HCT116 (cell line): ENCODE results near the gene RBBP8NL. TPM values are rescaled to one million over a fixed set of nuclear protein-coding genes. Genes with fewer than 3 reads are reported as not detected.

ENCODE experiments used
- ATAC-seq: fragments of 200-7000 bp; cut with Tn5 transposase; 2 replicates; pipeline ENCODE4 v1.9.1; 2020; ENCODE audit warnings: mild to moderate bottlenecking, moderate library complexity
- BruUV-seq: library from RNA; stranded (reverse); fragments of 400-500 nt; replicated peaks from 2 replicates; lab custom pipeline; 2021; lab: Mats Ljungman, UMichigan
- CTCF ChIA-PET: fragments of 300-600 bp; sonication (Branson Sonifier 250); formaldehyde crosslinking; loops from one replicate; lab custom pipeline; 2021; ENCODE audit warnings: antibody characterized with exemption; lab: Charles Lee
- POLR2A ChIA-PET: fragments of 300-600, 350-600 bp; sonication (Branson Sonifier 250); formaldehyde crosslinking; loops from one replicate; lab custom pipeline; 2021; ENCODE audit warnings: antibody characterized with exemption; lab: Charles Lee
- RAD21 ChIA-PET, 2 experiments: fragments of 300-600 bp; sonication (Branson Sonifier 250); formaldehyde crosslinking; loops; one replicate each; lab custom pipeline; 2023; ENCODE audit warnings: low total read pairs in 2 of 2; ENCODE audit not compliant: uncharacterized antibody in 2 of 2, unreplicated experiment in 2 of 2, low non-redundant PET in 1 of 2; lab: Charles Lee
- DNase-seq: peaks from one replicate; pipeline ENCODE4 v3.0.0-alpha.2; 2010; ENCODE audit warnings: low read depth, low spot score
- H2AFZ ChIP-seq: fragments of 200-600 bp; shearing (Covaris generic), sonication (generic); 2 replicates; pipeline ENCODE4 v1.6.1; 2017; ENCODE audit warnings: low read depth, mixed run types, mixed read lengths, antibody characterized with exemption, low read length; ENCODE audit not compliant: poor library complexity, severe bottlenecking
- H3K27ac ChIP-seq: 2 replicates; pipeline ENCODE4 v1.5.1; 2012; ENCODE audit warnings: low read depth, low read length
- H3K27me3 ChIP-seq: fragments of 200-600 bp; sonication (generic); 2 replicates; pipeline ENCODE4 v1.6.1; 2016; ENCODE audit warnings: mixed run types, low read length, mixed read lengths; ENCODE audit not compliant: insufficient read depth
- H3K36me3 ChIP-seq, 2 experiments: fragments of 200-500 bp in 1 of 2; fragments of 200-600 bp in 1 of 2; sonication (Bioruptor generic) in 1 of 2; sonication (generic) in 1 of 2; 2 replicates each; pipeline versions ENCODE4 v1.5.1 to v1.6.1; 2014 to 2016; ENCODE audit warnings: low read length in 2 of 2, inconsistent platforms in 1 of 2, mixed read lengths in 1 of 2, mixed run types in 1 of 2; ENCODE audit not compliant: insufficient read depth in 2 of 2, control insufficient read depth in 1 of 2
- H3K4me1 ChIP-seq, 2 experiments: fragments of 200-600 bp in 1 of 2; sonication (generic) in 1 of 2; 2 replicates each; pipeline versions ENCODE4 v1.5.1 to v1.6.1; 2012 to 2017; ENCODE audit warnings: low read length in 2 of 2, inconsistent platforms in 1 of 2, mild to moderate bottlenecking in 1 of 2, mixed read lengths in 1 of 2, mixed run types in 1 of 2, moderate library complexity in 1 of 2; ENCODE audit not compliant: insufficient read depth in 2 of 2, control insufficient read depth in 1 of 2
- H3K4me2 ChIP-seq: fragments of 200-600 bp; sonication (generic); 2 replicates; pipeline ENCODE4 v1.6.1; 2017; ENCODE audit warnings: mixed run types, low read length, mixed read lengths
- H3K4me3 ChIP-seq, 2 experiments: fragments of 200-600 bp in 1 of 2; sonication (generic) in 1 of 2; replicated peaks in 1 of 2; 2 replicates each; pipeline ENCODE4 v1.5.1; 2011 to 2016; ENCODE audit warnings: low read length in 2 of 2, control low read depth in 1 of 2, low read depth in 1 of 2, mild to moderate bottlenecking in 1 of 2, mixed read lengths in 1 of 2, mixed run types in 1 of 2
- H3K79me2 ChIP-seq: fragments of 200-600 bp; sonication (generic); 2 replicates; pipeline ENCODE4 v1.6.1; 2017; ENCODE audit warnings: mild to moderate bottlenecking, mixed run types, low read length, moderate library complexity, mixed read lengths; ENCODE audit not compliant: insufficient read depth
- H3K9ac ChIP-seq: fragments of 200-600 bp; sonication (generic); 2 replicates; pipeline ENCODE4 v1.6.1; 2016; ENCODE audit warnings: low read length, mixed read lengths
- H3K9me2 ChIP-seq: fragments of 200-600 bp; sonication (generic), shearing (Covaris generic); 2 replicates; pipeline ENCODE4 v1.6.1; 2017; ENCODE audit warnings: mixed run types, mild to moderate bottlenecking, moderate library complexity; ENCODE audit not compliant: insufficient read depth
- H3K9me3 ChIP-seq, 2 experiments: fragments of 200-500 bp in 1 of 2; fragments of 200-600 bp in 1 of 2; sonication (Bioruptor generic) in 1 of 2; sonication (generic) in 1 of 2; 2 replicates each; pipeline ENCODE4 v1.6.1; 2014 to 2017; ENCODE audit warnings: low read length in 2 of 2, mixed read lengths in 2 of 2, inconsistent platforms in 1 of 2, low read depth in 1 of 2, mild to moderate bottlenecking in 1 of 2, mixed run types in 1 of 2, moderate library complexity in 1 of 2; ENCODE audit not compliant: control insufficient read depth in 1 of 2, insufficient read depth in 1 of 2
- H4K20me1 ChIP-seq: fragments of 200-600 bp; sonication (generic), shearing (Covaris generic); 2 replicates; pipeline ENCODE4 v1.6.1; 2017; ENCODE audit warnings: mixed run types, mild to moderate bottlenecking, moderate library complexity; ENCODE audit not compliant: insufficient read depth
- CBX3 ChIP-seq: IDR thresholded peaks from 2 replicates; pipeline ENCODE4 v1.6.1; 2012; ENCODE audit warnings: low read depth
- CEBPB ChIP-seq: IDR thresholded peaks from 2 replicates; pipeline ENCODE4 v1.6.1; 2012; ENCODE audit warnings: low read depth
- CTCF ChIP-seq, 3 experiments: fragments of 200-600 bp in 1 of 3; sonication (generic) in 1 of 3; IDR thresholded peaks in 2 of 3; conservative IDR thresholded peaks in 1 of 3; 2 replicates each; pipeline ENCODE4 v1.5.1; 2012 to 2017; ENCODE audit warnings: low read depth in 2 of 3, low read length in 2 of 3, antibody characterized with exemption in 1 of 3, borderline replicate concordance in 1 of 3, control low read depth in 1 of 3, mild to moderate bottlenecking in 1 of 3, mixed read lengths in 1 of 3, mixed run types in 1 of 3, moderate library complexity in 1 of 3; ENCODE audit not compliant: insufficient read depth in 1 of 3
- EZH2phosphoT487 ChIP-seq: fragments of 200-600 bp; IDR thresholded peaks from 2 replicates; pipeline ENCODE4 v1.6.1; 2018; ENCODE audit warnings: antibody characterized with exemption, borderline replicate concordance
- FOSL1 ChIP-seq: IDR thresholded peaks from 2 replicates; pipeline ENCODE4 v1.6.1; 2012; ENCODE audit warnings: low read depth
- JUND ChIP-seq: IDR thresholded peaks from 2 replicates; pipeline ENCODE4 v1.6.1; 2012
- POLR2AphosphoS5 ChIP-seq: IDR thresholded peaks from 2 replicates; pipeline ENCODE4 v1.6.1; 2011; ENCODE audit warnings: mild to moderate bottlenecking, low read depth, low read length, moderate library complexity
- REST ChIP-seq: IDR thresholded peaks from 2 replicates; pipeline ENCODE4 v1.6.1; 2012; ENCODE audit warnings: low read depth
- SIN3A ChIP-seq: IDR thresholded peaks from 2 replicates; pipeline ENCODE4 v1.6.1; 2012; ENCODE audit warnings: low read depth
- SP1 ChIP-seq: IDR thresholded peaks from 2 replicates; pipeline ENCODE4 v1.6.1; 2012; ENCODE audit warnings: low read depth
- YY1 ChIP-seq: IDR thresholded peaks from 2 replicates; pipeline ENCODE4 v1.6.1; 2011; ENCODE audit warnings: low read length, low read depth, moderate library complexity, mild to moderate bottlenecking; ENCODE audit not compliant: insufficient replicate concordance; ENCODE audit errors: extremely low read depth
- ZBTB33 ChIP-seq: IDR thresholded peaks from 2 replicates; pipeline ENCODE4 v1.6.1; 2011; ENCODE audit warnings: mild to moderate bottlenecking, low read length, moderate library complexity; ENCODE audit not compliant: insufficient replicate concordance; ENCODE audit errors: extremely low read depth
- ZNF274 ChIP-seq: fragments of 200-500 bp; sonication (Bioruptor generic); IDR thresholded peaks from 2 replicates; pipeline ENCODE4 v1.6.1; 2014; ENCODE audit warnings: mild to moderate bottlenecking, low read depth, low read length, inconsistent platforms
- intact Hi-C: fragments of 100-400 bp; cut with micrococcal nuclease; formaldehyde crosslinking; loops from 2 replicates; pipeline ENCODE4 v1.10.0; 2022
- total RNA-seq: library from RNA; stranded (reverse); gene quantifications from one replicate; pipeline ENCODE4 v1.2.1, GENCODE V29; 2021; ENCODE audit not compliant: unreplicated experiment

The RBBP8NL gene
- total RNA-seq, 1 experiment from 2014 or later: 0.59 TPM

GRCh38 chr20:62470459-62470858, 43.1 kb upstream of the RBBP8NL start:
- H3K9ac ChIP-seq: no peak overlapping the region
- no peaks in the 10 kb centered on the region for H4K20me1 ChIP-seq
- ATAC-seq (no peak), DNase-seq (no peak)
- H2AFZ ChIP-seq: no peak overlapping the region
- no peaks in the 10 kb centered on the region for H3K27me3 ChIP-seq
- CTCF ChIA-PET: no interaction called here
- BruUV-seq: no TSS peak
- H3K9me3 ChIP-seq: no peaks in the 10 kb centered on the region
- no peaks in the 10 kb centered on the region for H3K9me2 ChIP-seq
- no peaks in the 10 kb centered on the region for H3K79me2 ChIP-seq
- TF ChIP-seq CEBPB (no peak), SIN3A (no peak), ZNF274 (no peak), JUND (no peak), SP1 (no peak), FOSL1 (no peak), CTCF (IDR thresholded peaks at IDR 0.05 in 2 of 3, conservative IDR thresholded peaks at IDR 0.05 in 1 of 3; ENCODE audit: borderline replicate concordance in 1 of 3, insufficient read depth in 1 of 3, low read depth in 2 of 3, low read length in 2 of 3) (no peak), REST (no peak), CBX3 (no peak), EZH2phosphoT487 (no peak), ZBTB33 (no peak), YY1 (no peak), POLR2AphosphoS5 (no peak)
- H3K4me3 ChIP-seq: no peak overlapping the region
- H3K27ac ChIP-seq: no peak overlapping the region
- no peaks in the 10 kb centered on the region for H3K4me1 ChIP-seq
- intact Hi-C loops: no loop called here
- RAD21 ChIA-PET: no interaction called here
- no peaks in the 10 kb centered on the region for H3K36me3 ChIP-seq
- POLR2A ChIA-PET: no interaction called here
- no peak overlapping the region for H3K4me2 ChIP-seq
